HG03095 (cell line): ENCODE results near the gene ADAM11.

Experiments used
- ATAC-seq: cut with Tn5 transposase; IDR thresholded peaks from one replicate; pipeline ENCODE4 v1.9.1; 2021; ENCODE audit warnings: moderate library complexity; ENCODE audit not compliant: unreplicated experiment

The ADAM11 gene

GRCh38 chr17:44829523-44830358 is 71.0 kb downstream of the ADAM11 start, which contains the start of gene GJC1:
GJC1 (minus strand) TSS chr17:44830287; CDS start chr17:44805817, 24,470 bp downstream.
- no peak for ATAC-seq

- ATAC-seq = no peak
Observed at GRCh38 chr17:44830359-44831288, 71.8 kb downstream of the ADAM11 start.

- no peak for ATAC-seq
Observed at GRCh38 chr17:44831371-44831770, 72.6 kb downstream of the ADAM11 start.
